Neural crest cell (in vitro differentiated cells): Measurements from ENCODE around the gene IMP3. TPM values are rescaled to one million over a fixed set of nuclear protein-coding genes. Genes with fewer than 3 reads are reported as not detected.

Experiments used
- DNase-seq: peaks from one replicate; pipeline ENCODE4 v3.0.0; 2021; ENCODE audit warnings: low read depth, mixed read lengths, low spot score
- H3K27ac Mint-ChIP-seq: one replicate; pipeline ENCODE4 v1.8.0; 2021; ENCODE audit warnings: mild to moderate bottlenecking, mixed read lengths; ENCODE audit not compliant: unreplicated experiment
- H3K27me3 Mint-ChIP-seq: 2 replicates; pipeline ENCODE4 v1.8.0; 2021; ENCODE audit warnings: low read depth, mild to moderate bottlenecking, mixed read lengths
- H3K36me3 Mint-ChIP-seq: 2 replicates; pipeline ENCODE4 v1.8.0; 2021; ENCODE audit warnings: low read depth, mild to moderate bottlenecking, mixed read lengths
- H3K4me1 Mint-ChIP-seq: 2 replicates; pipeline ENCODE4 v1.8.0; 2021; ENCODE audit warnings: mixed read lengths
- H3K4me3 Mint-ChIP-seq: one replicate; pipeline ENCODE4 v1.8.0; 2021; ENCODE audit warnings: mild to moderate bottlenecking, mixed read lengths
- H3K9me3 Mint-ChIP-seq: 2 replicates; pipeline ENCODE4 v1.8.0; 2021; ENCODE audit warnings: mixed read lengths
- CTCF ChIP-seq: fragments of 200-600 bp; sonication (generic); conservative IDR thresholded peaks from 2 replicates; pipeline ENCODE4 v1.5.0; 2021; ENCODE audit warnings: antibody characterized with exemption, mild to moderate bottlenecking
- total RNA-seq: library from RNA; stranded (reverse); gene quantifications from 2 replicates; pipeline ENCODE4 v1.2.1, GENCODE V29; 2021

IMP3 gene
- total RNA-seq, 1 donor from 2014 or later = 79.4 TPM

- no peaks in the 10 kb centered on the region for H3K36me3 Mint-ChIP-seq
- no peak for TF ChIP-seq CTCF
- peak overlapping the region; percentile 75 for H3K27ac Mint-ChIP-seq
- H3K4me3 Mint-ChIP-seq = no peak overlapping the region
- H3K27me3 Mint-ChIP-seq = no peaks in the 10 kb centered on the region
- no peaks in the 10 kb centered on the region for H3K9me3 Mint-ChIP-seq
- no peaks in the 10 kb centered on the region for H3K4me1 Mint-ChIP-seq
- no peak for DNase-seq
Measured at GRCh38 chr15:75661100-75661755, 21.2 kb upstream of the IMP3 start.

DNA sequence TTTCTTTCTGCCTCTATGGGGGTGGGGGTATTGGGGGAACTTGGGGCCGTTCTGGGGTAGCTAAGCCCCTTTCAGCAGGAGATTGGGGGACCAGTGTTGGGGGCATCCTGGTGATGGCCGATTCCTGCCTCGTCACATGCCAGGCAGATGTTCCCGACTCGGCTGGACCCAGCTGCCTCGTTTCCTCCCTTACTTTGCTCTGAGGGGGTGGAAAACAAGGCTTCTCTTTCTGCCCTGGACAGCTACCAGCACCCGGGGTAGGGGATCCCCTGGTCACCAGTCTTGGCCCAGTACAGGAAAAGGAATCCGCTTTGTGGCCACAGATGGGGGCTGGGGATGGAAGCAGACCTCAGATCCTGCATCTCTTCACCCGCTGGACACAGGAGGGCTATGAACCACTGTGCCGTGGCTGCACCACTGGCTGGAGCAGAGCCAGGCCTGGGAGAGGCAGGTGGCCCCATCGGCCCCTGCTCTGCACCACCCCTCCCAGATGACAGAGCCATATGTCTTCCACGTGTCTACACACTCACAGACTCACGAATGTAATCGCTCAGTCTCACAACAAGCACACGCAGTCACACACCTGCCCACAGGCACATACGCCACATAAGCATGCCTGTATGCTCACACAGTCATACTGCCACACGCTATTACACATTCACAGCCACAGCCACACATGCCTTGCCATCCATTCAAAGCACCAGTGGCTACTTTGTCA, 20.1 kb upstream of the IMP3 start:
- Mint-ChIP-seq H3K27ac (no peak overlapping the region), H3K27me3 (no peaks in the 10 kb centered on the region)

GRCh38 chr15:75659141-75659771, 19.2 kb upstream of the IMP3 start:
- no peaks in the 10 kb centered on the region for H3K27me3 Mint-ChIP-seq
- no peaks in the 10 kb centered on the region for H3K36me3 Mint-ChIP-seq
- TF ChIP-seq CTCF = no peak
- H3K4me3 Mint-ChIP-seq = no peak overlapping the region
- H3K9me3 Mint-ChIP-seq = no peaks in the 10 kb centered on the region
- no peak for DNase-seq
- no peak overlapping the region for H3K27ac Mint-ChIP-seq
- no peaks in the 10 kb centered on the region for H3K4me1 Mint-ChIP-seq

More for the DNA sequence above, 20.1 kb upstream of the IMP3 start:
- no peaks in the 10 kb centered on the region for H3K4me1 Mint-ChIP-seq
- no peaks in the 10 kb centered on the region for H3K9me3 Mint-ChIP-seq
- DNase-seq = no peak
- H3K4me3 Mint-ChIP-seq = no peak overlapping the region
- TF ChIP-seq CTCF = no peak
- no peaks in the 10 kb centered on the region for H3K36me3 Mint-ChIP-seq

GRCh38 chr15:75656813-75657212, 16.8 kb upstream of the IMP3 start:
- H3K27ac Mint-ChIP-seq = no peak overlapping the region
- H3K27me3 Mint-ChIP-seq = no peaks in the 10 kb centered on the region

DNA sequence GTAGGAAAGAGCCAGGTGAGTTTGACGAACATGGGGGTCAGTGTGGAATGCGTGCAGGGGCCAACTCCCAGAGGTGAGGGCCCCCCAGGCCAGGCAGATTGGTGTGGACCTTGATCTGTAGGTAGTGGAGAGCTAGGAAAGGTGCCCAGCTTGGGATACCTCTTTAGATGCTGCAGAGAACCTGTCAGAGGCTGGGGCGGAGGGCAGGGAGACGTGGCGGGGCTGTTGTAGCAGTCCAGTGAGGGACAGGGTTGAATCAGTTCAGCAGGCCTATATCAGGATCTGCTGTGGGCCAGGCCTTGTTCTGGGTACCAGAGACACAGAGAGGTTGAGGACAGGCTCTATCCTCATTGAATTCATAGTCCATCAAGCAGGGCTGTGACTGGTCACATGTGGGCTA, 16.3 kb upstream of the IMP3 start:
- Mint-ChIP-seq H3K4me1 (peaks cover 21% of the 10 kb centered on the region), H3K36me3 (no peaks in the 10 kb centered on the region), H3K4me3 (peak overlapping the region; percentile 23), H3K27ac (no peak overlapping the region), H3K27me3 (no peaks in the 10 kb centered on the region), H3K9me3 (no peaks in the 10 kb centered on the region)
- DNase-seq = no peak
- no peak for TF ChIP-seq CTCF

More at GRCh38 chr15:75656813-75657212, 16.8 kb upstream of the IMP3 start:
- Mint-ChIP-seq H3K36me3 (no peaks in the 10 kb centered on the region), H3K4me1 (peaks cover 17% of the 10 kb centered on the region), H3K4me3 (no peak overlapping the region), H3K9me3 (no peaks in the 10 kb centered on the region)
- no peak for DNase-seq
- TF ChIP-seq CTCF = no peak
